Psoas muscle (tissue), 8 donors: ENCODE data around the gene GPRC5A. TPM values are rescaled to one million over a fixed set of nuclear protein-coding genes. Genes with fewer than 3 reads are reported as not detected.

Experiments used
- ATAC-seq, 4 donors: fragments of 200-7000 bp; cut with Tn5 transposase; one replicate each; pipeline ENCODE4 v1.9.1; 2020; ENCODE audit warnings: moderate library complexity in 3 of 4, mild to moderate bottlenecking in 2 of 4
- DNase-seq, 2 donors: peaks; one replicate each; pipeline ENCODE4 v3.0.0-alpha.2; 2020
- H3K27ac ChIP-seq: fragments of 200-600 bp; one replicate; pipeline ENCODE4 v1.8.0; 2022
- H3K27me3 ChIP-seq, 3 donors: fragments of 200-600 bp in 1 of 3; one replicate each; pipeline versions ENCODE4 v1.6.1 to v1.8.0; 2013 to 2022; ENCODE audit warnings: low read length in 2 of 3, mild to moderate bottlenecking in 2 of 3, moderate library complexity in 1 of 3; ENCODE audit not compliant: insufficient read depth in 3 of 3
- H3K36me3 ChIP-seq, 2 donors: fragments of 200-600 bp in 1 of 2; one replicate each; pipeline versions ENCODE4 v1.6.1 to v1.8.0; 2013 to 2022; ENCODE audit warnings: low read depth in 1 of 2, mild to moderate bottlenecking in 1 of 2, moderate library complexity in 1 of 2; ENCODE audit not compliant: insufficient read depth in 1 of 2
- H3K4me1 ChIP-seq: fragments of 200-600 bp; one replicate; pipeline ENCODE4 v1.8.0; 2022
- H3K4me3 ChIP-seq: fragments of 200-600 bp; one replicate; pipeline ENCODE4 v1.8.0; 2022; ENCODE audit warnings: mild to moderate bottlenecking
- H3K9me3 ChIP-seq: fragments of 200-600 bp; one replicate; pipeline ENCODE4 v1.8.0; 2022
- WGBS, 3 donors: extraction: QIAGEN DNeasy Blood & Tissue Kit; methylation state at CpG; one replicate each; pipeline versions ENCODE4 v1.1.6 to v1.1.7; 2013; 5-methylcytosine and 5-hydroxymethylcytosine counted together
- intact Hi-C, 2 donors: fragments of 100-400 bp; cut with DNase I; formaldehyde crosslinking; loops; one replicate each; pipeline versions ENCODE4 v1.11.0 to v1.14.2; 2022
- polyA plus RNA-seq, 3 donors: library from polyadenylated mRNA; stranded (reverse); fragments of 200-250 nt; gene quantifications; one replicate each; pipeline ENCODE4 v1.2.3, GENCODE V29; 2013
- total RNA-seq, 4 donors: library from RNA; stranded (reverse); fragmentation: NEBNext Ultra II Directional in 2 of 4; extraction: Animal tissue kit (Norgen Biotek cat#: 25700) in 2 of 4; gene quantifications; one replicate each; pipeline versions ENCODE4 v1.2.1 to v1.2.4, GENCODE V29; 2021 to 2023
- TF ChIP-seq, protein P1 (sequence below): fragments of 200-600 bp; IDR thresholded peaks from one replicate; pipeline ENCODE4 v1.8.0; 2022; ENCODE audit warnings: antibody characterized with exemption
- donor health status: healthy with polysubstance abuse.
- donor health status: DM: no; HTN: no; CAD: no; lungs with moderate emphysema.
- donor health status: Bipolar disorder and iron deficiency.
- donor health status: healthy.
- donor health status: DM: yes; HTN: yes; CAD: no.
- donor health status: DM: no; HTN: no; CAD: no.
- donor health status: DM: no; HTN: no; CAD: no.
- donor health status: DM: yes; HTN: yes; CAD: no.

GPRC5A gene
- total and polyA plus RNA-seq, 7 donors: 0.09 to 0.99 (median 0.28) TPM

DNA sequence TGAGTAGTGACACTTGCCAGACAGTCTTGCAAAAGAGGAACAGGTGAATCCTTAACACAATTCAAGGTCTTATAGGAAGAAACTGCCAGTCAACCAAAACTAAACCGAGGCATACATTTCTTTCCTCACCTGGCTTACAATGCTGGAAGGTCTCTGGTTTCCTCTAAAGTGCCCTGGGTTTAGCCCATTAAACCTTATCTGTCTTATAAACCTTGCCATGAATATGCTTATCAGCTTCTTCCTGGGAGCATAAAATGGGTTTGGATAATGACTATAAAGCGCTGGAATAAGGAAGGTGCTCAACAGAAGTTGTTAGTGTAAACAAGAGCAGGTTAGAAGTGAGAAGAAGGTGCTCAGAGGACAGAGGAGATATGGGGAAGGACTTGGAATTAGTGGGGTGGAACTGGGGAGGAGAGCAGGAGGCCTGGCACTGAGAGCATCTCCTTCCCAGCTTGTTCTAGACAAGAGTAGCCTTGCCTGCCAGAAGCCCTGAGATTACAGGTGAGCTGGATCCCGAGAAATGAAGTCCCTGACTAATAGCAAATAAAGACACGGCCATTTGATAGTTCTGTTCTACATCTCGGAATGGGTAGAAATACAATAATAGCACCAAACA is 14.1 kb upstream of the GPRC5A start:
- no peaks in the 10 kb centered on the region for H3K27me3 ChIP-seq
- H3K9me3 ChIP-seq: no peaks in the 10 kb centered on the region
- no peak overlapping the region for H3K4me3 ChIP-seq
- WGBS, 3 donors: 71 to 79% (median 78%) methylated on average over 5 of the region's 5 CpGs
- TF ChIP-seq, protein P1, sequence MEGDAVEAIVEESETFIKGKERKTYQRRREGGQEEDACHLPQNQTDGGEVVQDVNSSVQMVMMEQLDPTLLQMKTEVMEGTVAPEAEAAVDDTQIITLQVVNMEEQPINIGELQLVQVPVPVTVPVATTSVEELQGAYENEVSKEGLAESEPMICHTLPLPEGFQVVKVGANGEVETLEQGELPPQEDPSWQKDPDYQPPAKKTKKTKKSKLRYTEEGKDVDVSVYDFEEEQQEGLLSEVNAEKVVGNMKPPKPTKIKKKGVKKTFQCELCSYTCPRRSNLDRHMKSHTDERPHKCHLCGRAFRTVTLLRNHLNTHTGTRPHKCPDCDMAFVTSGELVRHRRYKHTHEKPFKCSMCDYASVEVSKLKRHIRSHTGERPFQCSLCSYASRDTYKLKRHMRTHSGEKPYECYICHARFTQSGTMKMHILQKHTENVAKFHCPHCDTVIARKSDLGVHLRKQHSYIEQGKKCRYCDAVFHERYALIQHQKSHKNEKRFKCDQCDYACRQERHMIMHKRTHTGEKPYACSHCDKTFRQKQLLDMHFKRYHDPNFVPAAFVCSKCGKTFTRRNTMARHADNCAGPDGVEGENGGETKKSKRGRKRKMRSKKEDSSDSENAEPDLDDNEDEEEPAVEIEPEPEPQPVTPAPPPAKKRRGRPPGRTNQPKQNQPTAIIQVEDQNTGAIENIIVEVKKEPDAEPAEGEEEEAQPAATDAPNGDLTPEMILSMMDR: no peak
- DNase-seq (no peak), ATAC-seq (no peak)
- no peak overlapping the region for H3K27ac ChIP-seq
- H3K4me1 ChIP-seq: no peaks in the 10 kb centered on the region
- no peaks in the 10 kb centered on the region for H3K36me3 ChIP-seq
- intact Hi-C loops: no loop called here

DNA sequence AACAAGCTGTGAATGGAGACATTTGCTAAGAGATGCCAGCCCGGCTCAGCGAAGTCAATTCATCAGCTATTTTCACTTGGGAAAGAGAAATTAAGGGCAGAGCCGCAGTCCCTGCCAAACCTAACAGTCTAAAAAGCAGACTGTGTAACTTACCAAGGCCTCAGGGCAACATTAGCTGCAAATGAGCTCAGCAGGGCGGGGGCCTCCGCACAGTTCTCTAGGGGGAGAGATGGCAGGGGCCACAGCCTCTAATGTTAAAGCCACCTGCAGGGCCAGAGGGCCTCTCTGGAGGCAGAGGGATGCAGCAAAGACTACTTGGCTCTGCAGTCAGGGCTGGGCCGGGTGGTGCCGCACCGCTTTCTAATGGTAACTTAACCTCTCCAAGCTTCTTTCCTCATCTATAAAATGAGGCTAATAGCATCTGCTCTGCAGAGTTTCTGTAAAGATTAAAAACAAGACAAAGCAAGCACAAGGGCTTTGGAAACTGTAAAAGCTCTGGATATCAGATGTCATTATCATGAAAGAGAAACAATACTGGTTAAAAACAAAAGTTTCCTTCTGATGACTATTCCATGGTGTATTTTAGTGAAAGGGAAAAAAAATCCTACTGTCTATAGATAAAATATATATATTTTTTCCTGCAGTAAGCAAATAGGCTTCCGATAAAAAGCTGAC is 13.4 kb upstream of the GPRC5A start:
- TF ChIP-seq, protein P1: no peak
- Histone ChIP-seq H3K9me3 (no peaks in the 10 kb centered on the region), H3K27me3 (no peaks in the 10 kb centered on the region), H3K4me3 (no peak overlapping the region), H3K36me3 (no peaks in the 10 kb centered on the region), H3K27ac (no peak overlapping the region), H3K4me1 (no peaks in the 10 kb centered on the region)
- intact Hi-C loops: no loop called here
- DNase-seq (no peak), ATAC-seq (no peak)
- WGBS, 3 donors: 73 to 76% (median 75%) methylated on average over 9 of the region's 9 CpGs

DNA sequence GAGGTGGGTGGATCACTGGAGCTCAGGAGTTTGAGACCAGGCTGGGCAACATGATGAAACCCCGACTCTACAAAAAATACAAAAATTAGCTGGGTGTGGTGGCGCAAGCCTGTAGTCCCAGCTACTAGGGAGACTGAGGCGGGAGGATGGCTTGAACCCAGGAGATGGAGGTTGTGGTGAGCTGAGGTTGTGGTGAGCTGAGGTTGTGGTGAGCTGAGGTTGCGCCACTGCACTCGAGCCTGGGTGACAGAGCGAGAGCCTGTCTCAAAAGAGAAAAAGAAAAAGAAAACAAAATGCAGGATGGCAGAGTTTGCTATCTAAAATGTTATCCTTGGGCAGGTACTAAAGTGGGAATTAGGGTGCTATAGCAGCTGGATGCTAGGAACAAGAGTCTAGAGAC is 10.8 kb upstream of the GPRC5A start:
- Histone ChIP-seq H3K4me3 (no peak overlapping the region), H3K36me3 (no peaks in the 10 kb centered on the region), H3K9me3 (no peaks in the 10 kb centered on the region), H3K27me3 (no peaks in the 10 kb centered on the region), H3K27ac (no peak overlapping the region), H3K4me1 (no peaks in the 10 kb centered on the region)
- DNase-seq (no peak), ATAC-seq (no peak)
- intact Hi-C loops: no loop called here
- TF ChIP-seq, protein P1: no peak
- WGBS, 3 donors: 82 to 92% (median 84%) methylated on average over 6 of the region's 6 CpGs

DNA sequence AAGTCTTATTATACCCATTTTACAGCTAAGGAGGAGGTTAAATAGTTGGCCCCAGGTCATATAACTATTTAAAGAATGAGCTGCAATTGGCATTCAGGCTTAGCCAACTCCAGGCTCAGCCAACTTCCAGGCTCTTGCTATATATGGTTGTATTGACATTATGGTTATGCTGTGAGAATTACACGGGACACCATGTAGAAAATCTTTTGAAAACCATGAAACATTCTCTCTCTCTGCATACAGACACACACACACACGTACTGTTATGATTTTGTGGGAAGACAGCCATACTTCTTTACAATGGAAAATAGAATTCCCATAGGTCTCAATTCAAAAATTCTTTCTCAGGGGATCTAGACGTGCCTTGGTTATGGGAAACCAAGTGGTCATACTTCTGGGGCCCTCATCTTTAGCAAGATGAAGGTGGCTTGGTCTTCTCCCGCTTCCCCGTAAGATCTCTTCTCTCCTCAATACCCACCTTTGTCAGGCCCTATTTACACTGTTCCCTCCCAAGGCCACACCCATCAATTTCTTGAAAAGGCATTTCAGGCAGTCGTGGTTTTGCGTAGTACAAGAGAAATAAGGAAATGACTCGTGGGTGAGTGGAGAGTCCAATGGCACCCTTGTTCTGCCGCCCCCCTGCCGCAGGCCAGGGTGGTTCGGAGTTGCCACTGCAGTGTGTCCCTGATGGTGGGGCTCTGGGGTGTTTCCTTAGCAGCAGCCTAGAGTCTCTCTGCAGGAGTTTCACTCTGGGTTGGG is 10.0 kb upstream of the GPRC5A start:
- TF ChIP-seq, protein P1: no peak
- Histone ChIP-seq H3K4me3 (no peak overlapping the region), H3K36me3 (no peaks in the 10 kb centered on the region), H3K27me3 (no peaks in the 10 kb centered on the region), H3K4me1 (no peaks in the 10 kb centered on the region), H3K27ac (no peak overlapping the region), H3K9me3 (no peaks in the 10 kb centered on the region)
- intact Hi-C loops: no loop called here
- no peak for ATAC-seq
- DNase-seq: no peak
- 63 to 70% (median 64%) methylated on average over 11 of the region's 11 CpGs for WGBS, 3 donors
